Endodermal cell (in vitro differentiated cells): ENCODE data around the gene REXO1. TPM values are rescaled to one million over a fixed set of nuclear protein-coding genes. Genes with fewer than 3 reads are reported as not detected.
A peak's percentile ranks its signal among the peaks of the same experiment; 100 is the strongest.

Experiments
- DNase-seq: peaks from one replicate; pipeline ENCODE4 v3.0.0-alpha.2; 2017
- H3K27ac ChIP-seq: 2 replicates; pipeline ENCODE4 v1.5.1; 2013; ENCODE audit warnings: mild to moderate bottlenecking, low read depth, low read length, moderate library complexity
- H3K27me3 ChIP-seq: 2 replicates; pipeline ENCODE4 v1.6.1; 2013; ENCODE audit warnings: mild to moderate bottlenecking, low read length, moderate library complexity; ENCODE audit not compliant: insufficient read depth, control insufficient read depth, poor library complexity, severe bottlenecking
- H3K36me3 ChIP-seq: 2 replicates; pipeline ENCODE4 v1.7.0; 2013; ENCODE audit warnings: mild to moderate bottlenecking, low read length, moderate library complexity; ENCODE audit not compliant: control insufficient read depth, insufficient read depth
- H3K4me1 ChIP-seq: one replicate; pipeline ENCODE4 v1.7.0; 2013; ENCODE audit warnings: low read length; ENCODE audit not compliant: control insufficient read depth, insufficient read depth
- H3K4me3 ChIP-seq: 2 replicates; pipeline ENCODE4 v1.5.1; 2013; ENCODE audit warnings: mild to moderate bottlenecking, low read length, moderate library complexity
- H3K9ac ChIP-seq: 2 replicates; pipeline ENCODE4 v1.6.1; 2013; ENCODE audit warnings: mild to moderate bottlenecking, low read length, moderate library complexity; ENCODE audit not compliant: poor library complexity, severe bottlenecking; ENCODE audit errors: extremely low read depth
- H3K9me3 ChIP-seq: 2 replicates; pipeline ENCODE4 v1.6.1; 2013; ENCODE audit warnings: mild to moderate bottlenecking, low read length, moderate library complexity; ENCODE audit not compliant: control insufficient read depth
- H3K27ac Mint-ChIP-seq: 2 replicates; pipeline ENCODE4 v1.8.0; 2020; ENCODE audit warnings: mixed read lengths
- H3K27me3 Mint-ChIP-seq: 2 replicates; pipeline ENCODE4 v1.8.0; 2021; ENCODE audit warnings: mild to moderate bottlenecking, mixed read lengths; ENCODE audit not compliant: insufficient read depth
- H3K36me3 Mint-ChIP-seq: 2 replicates; pipeline ENCODE4 v1.8.0; 2020; ENCODE audit warnings: low read depth, mixed read lengths
- H3K4me1 Mint-ChIP-seq: 2 replicates; pipeline ENCODE4 v1.8.0; 2020; ENCODE audit warnings: mixed read lengths
- H3K4me3 Mint-ChIP-seq: 2 replicates; pipeline ENCODE4 v1.8.0; 2020; ENCODE audit warnings: mild to moderate bottlenecking, moderate library complexity, mixed read lengths
- H3K9me3 Mint-ChIP-seq: 2 replicates; pipeline ENCODE4 v1.8.0; 2020; ENCODE audit warnings: mild to moderate bottlenecking, mixed read lengths
- CTCF ChIP-seq: fragments of 200-600 bp; sonication (generic); conservative IDR thresholded peaks from 2 replicates; pipeline ENCODE4 v1.5.0; 2021; ENCODE audit warnings: antibody characterized with exemption, mild to moderate bottlenecking
- WGBS, 2 experiments: methylation state at CpG; one replicate each; pipeline versions ENCODE4 v1.1.5 to v1.1.7; 2013; ENCODE audit warnings: missing lambda C conversion rate in 2 of 2, mixed read lengths in 1 of 2; ENCODE audit not compliant: insufficient coverage in 1 of 2, insufficient read length in 1 of 2; 5-methylcytosine and 5-hydroxymethylcytosine counted together
- total RNA-seq, 2 donors: library from RNA; stranded (reverse); fragmentation: NEBNext Ultra II Directional in 1 of 2; extraction: Animal tissue kit (Norgen Biotek cat#: 25700) in 1 of 2; gene quantifications; 2 replicates in 1 of 2; 3 replicates in 1 of 2; pipeline ENCODE4 v1.2.1, GENCODE V29; 2021

The REXO1 gene
- total RNA-seq, 2 donors from 2014 or later = 51.6 to 56.4 TPM

DNA sequence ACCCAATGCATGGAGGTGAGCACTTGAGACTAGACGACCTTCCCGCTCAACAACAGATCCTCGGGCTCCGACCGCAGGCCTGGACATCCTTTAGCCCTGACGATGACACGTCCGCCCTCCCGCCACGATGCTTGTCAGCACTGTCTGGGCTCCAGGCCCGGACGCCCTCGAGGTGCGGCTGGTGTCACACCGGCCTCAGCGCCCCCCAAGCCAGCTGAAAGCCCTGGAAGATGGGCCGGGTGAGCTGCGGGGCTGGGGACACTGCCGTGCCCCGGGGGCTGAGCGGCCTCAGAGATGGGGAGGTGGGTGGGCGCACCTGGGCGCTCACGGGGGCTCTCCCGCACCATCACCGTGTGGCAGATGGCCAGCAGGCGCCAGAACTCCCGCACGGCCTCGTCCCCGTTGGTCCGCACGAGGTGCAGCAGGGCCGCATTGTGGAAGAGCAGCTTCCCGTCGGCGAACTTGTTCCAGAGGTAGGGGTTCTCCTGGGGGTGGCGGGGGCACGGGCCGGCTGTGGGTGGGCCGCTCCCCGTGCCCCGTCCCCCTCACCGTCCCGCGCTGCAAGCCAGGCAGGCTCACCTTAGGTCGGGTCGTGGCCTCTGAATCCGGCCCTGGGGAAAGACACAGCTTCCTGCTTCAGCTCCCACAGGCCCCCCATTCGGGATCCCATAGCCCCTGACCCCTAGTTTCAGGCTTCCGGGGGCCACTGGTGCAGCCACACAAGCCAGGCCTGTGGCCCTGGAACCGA lies 51.7 kb downstream of the REXO1 start:
- TF ChIP-seq CTCF = no peak
- 92 to 95% methylated on average over 24 to 52 of the region's 52 CpGs for WGBS, 2 experiments
- H3K36me3 Mint-ChIP-seq = no peaks in the 10 kb centered on the region
- no peaks in the 10 kb centered on the region for H3K4me1 Mint-ChIP-seq
- Histone ChIP-seq H3K9ac (no peak overlapping the region), H3K27me3 (no peaks in the 10 kb centered on the region), H3K36me3 (no peaks in the 10 kb centered on the region), H3K9me3 (no peaks in the 10 kb centered on the region), H3K4me3 (no peak overlapping the region), H3K27ac (no peak overlapping the region), H3K4me1 (no peaks in the 10 kb centered on the region)
- H3K27me3 Mint-ChIP-seq = peaks cover 10% of the 10 kb centered on the region
- H3K27ac Mint-ChIP-seq = no peak overlapping the region
- no peak for DNase-seq
- no peak overlapping the region for H3K4me3 Mint-ChIP-seq
- no peaks in the 10 kb centered on the region for H3K9me3 Mint-ChIP-seq

GRCh38 chr19:1794424-1795172 lies 53.7 kb downstream of the REXO1 start:
- no peak for TF ChIP-seq CTCF
- Mint-ChIP-seq H3K27ac (no peak overlapping the region), H3K36me3 (no peaks in the 10 kb centered on the region), H3K4me3 (no peak overlapping the region), H3K27me3 (peaks cover 19% of the 10 kb centered on the region), H3K9me3 (peaks cover 10% of the 10 kb centered on the region), H3K4me1 (no peaks in the 10 kb centered on the region)
- peaks cover 2% of the 10 kb centered on the region for H3K27me3 ChIP-seq
- no peak overlapping the region for H3K9ac ChIP-seq
- H3K9me3 ChIP-seq = no peaks in the 10 kb centered on the region
- peak; percentile 81 for DNase-seq
- no peak overlapping the region for H3K4me3 ChIP-seq
- H3K4me1 ChIP-seq = no peaks in the 10 kb centered on the region
- H3K36me3 ChIP-seq = no peaks in the 10 kb centered on the region
- WGBS, 2 experiments = 76 to 82% methylated on average over 15 to 20 of the region's 20 CpGs
- no peak overlapping the region for H3K27ac ChIP-seq

DNA sequence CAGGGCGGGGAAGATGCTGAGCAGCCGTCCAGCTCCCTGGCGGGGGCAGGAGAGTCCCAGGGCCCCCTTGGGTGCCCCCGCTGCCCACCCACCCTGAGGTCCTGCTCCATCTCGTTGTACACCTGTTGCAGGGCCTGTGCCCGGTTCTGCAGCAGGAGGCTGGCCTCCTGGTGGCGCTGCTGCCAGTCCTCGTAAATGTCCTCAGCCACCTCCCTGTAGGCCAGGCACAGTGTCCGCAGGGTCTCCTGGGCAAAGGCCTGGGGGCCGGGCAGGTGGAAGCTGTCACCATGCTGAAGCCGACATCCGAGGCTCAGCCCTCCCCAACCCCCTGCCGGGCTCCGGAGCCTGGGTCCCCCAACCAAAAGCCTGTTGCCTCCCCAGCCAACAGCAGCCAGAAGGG lies 56.4 kb downstream of the REXO1 start:
- Mint-ChIP-seq H3K27ac (no peak overlapping the region), H3K4me3 (no peak overlapping the region), H3K36me3 (no peaks in the 10 kb centered on the region), H3K9me3 (peaks cover 10% of the 10 kb centered on the region), H3K27me3 (peaks cover 39% of the 10 kb centered on the region), H3K4me1 (no peaks in the 10 kb centered on the region)
- Histone ChIP-seq H3K4me1 (no peaks in the 10 kb centered on the region), H3K27me3 (peaks cover 14% of the 10 kb centered on the region), H3K9ac (no peak overlapping the region), H3K27ac (no peak overlapping the region), H3K4me3 (no peak overlapping the region), H3K9me3 (no peaks in the 10 kb centered on the region), H3K36me3 (no peaks in the 10 kb centered on the region)
- no peak for TF ChIP-seq CTCF
- no peak for DNase-seq
- 87 to 91% methylated on average over 5 to 14 of the region's 14 CpGs for WGBS, 2 experiments
